Measurements from ENCODE around the gene ALG13.
"Not testable (repeated sequence)": the region's sequence is repeated elsewhere in the genome, so short reads cannot be mapped to it uniquely, and the experiment has no call there.

Gene ALG13

GRCh38 chrX:111761578-111762135 is 80.7 kb downstream of the ALG13 start:
- Histone ChIP-seq H3K36me3 (ENCODE audit: control insufficient read depth, low read depth, low read length) (peaks cover 6% of the 10 kb centered on the region), H3K4me1 (ENCODE audit: control insufficient read depth, low read depth, low read length) (no peaks in the 10 kb centered on the region), H3K9ac (ENCODE audit: low read length) (no peak overlapping the region), H3K27me3 (ENCODE audit: control insufficient read depth, insufficient read depth, low read length) (no peaks in the 10 kb centered on the region), H3K9me3 (ENCODE audit: control insufficient read depth, low read depth, low read length) (no peaks in the 10 kb centered on the region), H3K27ac (ENCODE audit: low read length) (no peak overlapping the region), H3K4me3 (ENCODE audit: low read length) (no peak overlapping the region)

- H3K27me3 ChIP-seq (ENCODE audit: control insufficient read depth, insufficient read depth, low read length) = no peaks in the 10 kb centered on the region
- H3K9me3 ChIP-seq (ENCODE audit: control insufficient read depth, low read depth, low read length) = no peaks in the 10 kb centered on the region
- no peaks in the 10 kb centered on the region for H3K4me1 ChIP-seq (ENCODE audit: control insufficient read depth, low read depth, low read length)
- H3K9ac ChIP-seq (ENCODE audit: low read length) = no peak overlapping the region
- H3K27ac ChIP-seq (ENCODE audit: low read length) = no peak overlapping the region
- no peak overlapping the region for H3K4me3 ChIP-seq (ENCODE audit: low read length)
- no peaks in the 10 kb centered on the region for H3K36me3 ChIP-seq (ENCODE audit: control insufficient read depth, low read depth, low read length)
Measured at GRCh38 chrX:111778591-111778990, 97.6 kb downstream of the ALG13 start.

- no peaks in the 10 kb centered on the region for H3K9me3 ChIP-seq (ENCODE audit: control insufficient read depth, low read depth, low read length)
- H3K4me1 ChIP-seq (ENCODE audit: control insufficient read depth, low read depth, low read length) = no peaks in the 10 kb centered on the region
- no peaks in the 10 kb centered on the region for H3K27me3 ChIP-seq (ENCODE audit: control insufficient read depth, insufficient read depth, low read length)
- H3K9ac ChIP-seq (ENCODE audit: low read length) = no peak overlapping the region
- no peak overlapping the region for H3K27ac ChIP-seq (ENCODE audit: low read length)
- H3K36me3 ChIP-seq (ENCODE audit: control insufficient read depth, low read depth, low read length) = no peaks in the 10 kb centered on the region
- H3K4me3 ChIP-seq (ENCODE audit: low read length) = no peak overlapping the region
Measured at GRCh38 chrX:111779582-111779981, 98.6 kb downstream of the ALG13 start.

GRCh38 chrX:111784667-111785066 is 103.7 kb downstream of the ALG13 start:
- no peak overlapping the region for H3K27ac ChIP-seq (ENCODE audit: low read length)
- H3K36me3 ChIP-seq (ENCODE audit: control insufficient read depth, low read depth, low read length) = no peaks in the 10 kb centered on the region
- no peaks in the 10 kb centered on the region for H3K27me3 ChIP-seq (ENCODE audit: control insufficient read depth, insufficient read depth, low read length)

GRCh38 chrX:111790054-111790453 is 109.1 kb downstream of the ALG13 start:
- not testable (repeated sequence) for H3K36me3 ChIP-seq (ENCODE audit: control insufficient read depth, low read depth, low read length); H3K4me3 ChIP-seq (ENCODE audit: low read length); H3K9me3 ChIP-seq (ENCODE audit: control insufficient read depth, low read depth, low read length); H3K27me3 ChIP-seq (ENCODE audit: control insufficient read depth, insufficient read depth, low read length); H3K4me1 ChIP-seq (ENCODE audit: control insufficient read depth, low read depth, low read length); H3K9ac ChIP-seq (ENCODE audit: low read length); H3K27ac ChIP-seq (ENCODE audit: low read length)

More at GRCh38 chrX:111784667-111785066, 103.7 kb downstream of the ALG13 start:
- H3K9ac ChIP-seq (ENCODE audit: low read length) = no peak overlapping the region
- no peaks in the 10 kb centered on the region for H3K4me1 ChIP-seq (ENCODE audit: control insufficient read depth, low read depth, low read length)
- H3K9me3 ChIP-seq (ENCODE audit: control insufficient read depth, low read depth, low read length) = no peaks in the 10 kb centered on the region
- no peak overlapping the region for H3K4me3 ChIP-seq (ENCODE audit: low read length)

Measured in iPS-18a (cell line).